ENCODE measurements around the gene VWA3A. TPM values are rescaled to one million over a fixed set of nuclear protein-coding genes. Genes with fewer than 3 reads are reported as not detected.
"Not testable (repeated sequence)": the region's sequence is repeated elsewhere in the genome, so short reads cannot be mapped to it uniquely, and the experiment has no call there.

The VWA3A gene
- total RNA-seq, 2 experiments from 2014 or later = not detected

DNA sequence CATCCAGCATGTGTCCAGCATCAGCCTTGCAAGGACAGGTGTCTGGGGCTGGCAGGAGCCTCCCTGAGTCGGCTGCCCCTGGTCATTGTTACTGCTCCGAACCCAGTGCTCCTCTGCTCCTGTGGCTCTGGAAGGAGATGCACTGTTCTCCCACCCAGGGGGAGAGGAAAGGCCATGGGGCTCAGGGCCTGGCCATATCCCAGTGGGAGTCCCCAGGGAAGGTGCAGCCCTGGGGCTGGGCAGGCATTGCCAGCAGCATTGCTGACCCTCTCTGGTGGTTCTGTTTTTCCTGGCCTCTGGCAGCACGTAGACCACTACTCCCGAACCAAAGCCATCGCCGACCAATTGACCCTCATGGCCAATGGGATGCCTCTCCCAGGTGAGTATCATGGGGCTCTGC lies 79.6 kb downstream of the VWA3A start:
- CTCF ChIA-PET (ENCODE audit: unreplicated experiment) = no interaction called here
- intact Hi-C loops (cut with micrococcal nuclease; ENCODE audit: unreplicated experiment) = no loop called here
- DNase-seq (ENCODE audit: low spot score) = no peak
- Histone ChIP-seq H3K9me2 (ENCODE audit: insufficient read depth, low read length) (no peaks in the 10 kb centered on the region), H3K4me1 (ENCODE audit: insufficient read depth, low read length, poor library complexity, severe bottlenecking) (no peaks in the 10 kb centered on the region), H3K36me3 (ENCODE audit: insufficient read depth, low read length) (no peaks in the 10 kb centered on the region), H3K9me3 (ENCODE audit: low read length) (0 out of 2 replicates have a peak, but pooled peaks cover 3% of the 10 kb centered on the region), H2AFZ (ENCODE audit: low read length) (no peak overlapping the region), H3K27ac (ENCODE audit: low read depth, low read length, poor library complexity, severe bottlenecking) (no peak overlapping the region), H4K20me1 (ENCODE audit: insufficient read depth, low read length) (no peaks in the 10 kb centered on the region), H3K4me2 (ENCODE audit: low read length) (no peak overlapping the region), H3K79me2 (ENCODE audit: insufficient read depth, low read depth, low read length) (no peaks in the 10 kb centered on the region), H3K4me3 (ENCODE audit: low read depth, low read length, poor library complexity, severe bottlenecking) (no peak overlapping the region)
- TF ChIP-seq CTCF (conservative IDR thresholded peaks at IDR 0.05; ENCODE audit: low read length) (no peak), EZH2phosphoT487 (IDR thresholded peaks at IDR 0.05; ENCODE audit: borderline replicate concordance, low read depth, low read length) (no peak)
- BruUV-seq (replicated peaks) = no TSS peak
- POLR2A ChIA-PET = no interaction called here

- H3K4me2 ChIP-seq (ENCODE audit: low read length); H3K79me2 ChIP-seq (ENCODE audit: insufficient read depth, low read depth, low read length); intact Hi-C loops (cut with micrococcal nuclease; ENCODE audit: unreplicated experiment); DNase-seq (ENCODE audit: low spot score); H3K4me3 ChIP-seq (ENCODE audit: low read depth, low read length, poor library complexity, severe bottlenecking); H3K27ac ChIP-seq (ENCODE audit: low read depth, low read length, poor library complexity, severe bottlenecking); POLR2A ChIA-PET; H3K36me3 ChIP-seq (ENCODE audit: insufficient read depth, low read length); H2AFZ ChIP-seq (ENCODE audit: low read length); H3K9me3 ChIP-seq (ENCODE audit: low read length); CTCF ChIA-PET (ENCODE audit: unreplicated experiment); H4K20me1 ChIP-seq (ENCODE audit: insufficient read depth, low read length); BruUV-seq (replicated peaks); H3K9me2 ChIP-seq (ENCODE audit: insufficient read depth, low read length); H3K4me1 ChIP-seq (ENCODE audit: insufficient read depth, low read length, poor library complexity, severe bottlenecking): not testable (repeated sequence)
Observed at GRCh38 chr16:22172642-22173041, 80.3 kb downstream of the VWA3A start.

DNA sequence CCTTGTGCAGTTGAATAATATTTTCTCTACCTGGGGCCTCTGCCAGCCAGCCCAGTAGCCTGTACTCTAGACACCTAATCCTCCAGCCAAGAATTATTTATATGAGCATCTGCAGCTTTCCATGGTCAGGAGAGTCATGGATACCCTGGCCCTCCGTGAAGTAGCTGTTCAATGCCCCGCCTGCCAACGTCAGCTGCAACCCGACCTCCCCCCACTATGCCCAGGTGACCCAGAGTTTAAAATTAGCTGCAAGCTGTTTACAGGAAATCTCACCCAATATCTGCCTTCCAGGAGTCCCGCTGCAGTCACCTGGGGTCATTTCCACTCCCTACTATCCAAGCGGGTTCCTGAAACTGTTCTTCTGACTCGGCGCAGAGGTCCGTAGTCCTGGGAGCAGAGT lies 82.3 kb downstream of the VWA3A start:
- intact Hi-C loops (cut with micrococcal nuclease; ENCODE audit: unreplicated experiment) = no loop called here
- POLR2A ChIA-PET = interaction anchor here (0.5 kb wide), 2 partner anchors 9 to 114 kb away, joined by 3 read pairs; no protein-coding TSS in a partner anchor
- BruUV-seq (replicated peaks) = no TSS peak

More for the DNA sequence above, 82.3 kb downstream of the VWA3A start:
- H3K4me3 ChIP-seq (ENCODE audit: low read depth, low read length, poor library complexity, severe bottlenecking) = no peak overlapping the region
- H3K4me1 ChIP-seq (ENCODE audit: insufficient read depth, low read length, poor library complexity, severe bottlenecking) = no peaks in the 10 kb centered on the region
- H3K36me3 ChIP-seq (ENCODE audit: insufficient read depth, low read length) = no peaks in the 10 kb centered on the region
- H3K9me2 ChIP-seq (ENCODE audit: insufficient read depth, low read length) = no peaks in the 10 kb centered on the region
- no peak for DNase-seq (ENCODE audit: low spot score)
- H4K20me1 ChIP-seq (ENCODE audit: insufficient read depth, low read length) = no peaks in the 10 kb centered on the region
- TF ChIP-seq EZH2phosphoT487 (IDR thresholded peaks at IDR 0.05; ENCODE audit: borderline replicate concordance, low read depth, low read length) = no peak
- TF ChIP-seq CTCF (conservative IDR thresholded peaks at IDR 0.05; ENCODE audit: low read length) = no peak
- H3K27ac ChIP-seq (ENCODE audit: low read depth, low read length, poor library complexity, severe bottlenecking) = no peak overlapping the region
- H3K4me2 ChIP-seq (ENCODE audit: low read length) = no peak overlapping the region
- no peaks in the 10 kb centered on the region for H3K79me2 ChIP-seq (ENCODE audit: insufficient read depth, low read depth, low read length)
- no peaks in the 10 kb centered on the region for H3K9me3 ChIP-seq (ENCODE audit: low read length)
- H2AFZ ChIP-seq (ENCODE audit: low read length) = no peak overlapping the region
- CTCF ChIA-PET (ENCODE audit: unreplicated experiment) = interaction anchor here (1.0 kb wide), 1 partner anchor 14 kb away, joined by 3 read pairs; no protein-coding TSS in a partner anchor
